DND-41 (cell line): ENCODE data around the gene RNF41.

Experiments used
- ATAC-seq: fragments of 200-7000 bp; cut with Tn5 transposase; 3 replicates; pipeline ENCODE4 v1.9.1; 2021; ENCODE audit warnings: low read depth; ENCODE audit not compliant: insufficient read depth
- DNase-seq: peaks from one replicate; pipeline ENCODE4 v3.0.0-alpha.2; 2020
- H2AFZ ChIP-seq: 2 replicates; pipeline ENCODE4 v1.6.0; 2012; ENCODE audit warnings: low read depth, low read length
- H3K27ac ChIP-seq: 2 replicates; pipeline ENCODE4 v1.5.1; 2012; ENCODE audit warnings: low read length, inconsistent platforms
- H3K27me3 ChIP-seq: fragments of 200-600 bp; sonication (generic); 2 replicates; pipeline ENCODE4 v1.6.0; 2012; ENCODE audit warnings: low read length, mild to moderate bottlenecking, inconsistent platforms; ENCODE audit not compliant: insufficient read depth, poor library complexity
- H3K36me3 ChIP-seq: 2 replicates; pipeline ENCODE4 v1.5.1; 2012; ENCODE audit warnings: low read length, inconsistent platforms; ENCODE audit not compliant: insufficient read depth
- H3K4me1 ChIP-seq: 2 replicates; pipeline ENCODE4 v1.5.1; 2012; ENCODE audit warnings: mild to moderate bottlenecking, low read length; ENCODE audit not compliant: insufficient read depth
- H3K4me2 ChIP-seq: 2 replicates; pipeline ENCODE4 v1.6.0; 2012; ENCODE audit warnings: mild to moderate bottlenecking, moderate library complexity, low read length, inconsistent platforms; ENCODE audit not compliant: insufficient read depth
- H3K4me3 ChIP-seq, 2 experiments: fragments of 200-600 bp in 1 of 2; shearing (Covaris generic) in 1 of 2; 2 replicates each; pipeline ENCODE4 v1.5.1; 2012 to 2016; ENCODE audit warnings: inconsistent platforms in 2 of 2, low read length in 2 of 2, mild to moderate bottlenecking in 2 of 2, low read depth in 1 of 2, moderate library complexity in 1 of 2
- H3K79me2 ChIP-seq: 2 replicates; pipeline ENCODE4 v1.6.0; 2012; ENCODE audit warnings: low read length, inconsistent platforms; ENCODE audit not compliant: insufficient read depth
- H3K9ac ChIP-seq: 2 replicates; pipeline ENCODE4 v1.6.0; 2012; ENCODE audit warnings: low read depth, mild to moderate bottlenecking, inconsistent platforms, low read length, moderate library complexity
- H3K9me3 ChIP-seq: 2 replicates; pipeline ENCODE4 v1.5.1; 2012; ENCODE audit warnings: low read length, moderate library complexity, mild to moderate bottlenecking, inconsistent platforms; ENCODE audit not compliant: insufficient read depth, severe bottlenecking
- H4K20me1 ChIP-seq: 2 replicates; pipeline ENCODE4 v1.6.0; 2012; ENCODE audit warnings: low read length; ENCODE audit not compliant: insufficient read depth
- EZH2 ChIP-seq: IDR thresholded peaks from 3 replicates; pipeline ENCODE4 v1.6.1; 2012; ENCODE audit warnings: borderline replicate concordance, low read depth, mild to moderate bottlenecking, moderate library complexity, low read length, inconsistent platforms; ENCODE audit not compliant: severe bottlenecking
- TF ChIP-seq, protein P1 (sequence below): IDR thresholded peaks from 2 replicates; pipeline ENCODE4 v1.5.1; 2012; ENCODE audit warnings: borderline replicate concordance, low read length, moderate library complexity, mild to moderate bottlenecking; ENCODE audit not compliant: poor library complexity, severe bottlenecking; ENCODE audit errors: extremely low read depth

The RNF41 gene

DNA sequence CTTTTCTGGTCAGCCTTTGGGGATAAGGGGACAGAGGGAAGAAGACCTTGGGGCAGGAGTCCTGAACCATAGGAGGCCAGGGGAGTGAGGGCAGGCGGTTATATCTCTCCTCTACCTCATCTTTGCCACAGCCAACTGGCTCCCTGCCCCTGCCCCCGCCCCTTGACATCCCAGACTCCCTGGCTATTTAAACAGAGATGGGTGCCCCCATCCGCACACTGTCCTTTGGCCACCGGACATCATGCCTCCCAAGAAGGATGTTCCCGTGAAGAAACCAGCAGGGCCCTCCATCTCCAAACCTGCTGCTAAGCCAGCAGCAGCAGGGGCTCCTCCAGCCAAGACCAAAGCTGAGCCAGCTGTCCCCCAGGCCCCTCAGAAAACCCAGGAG lies 68.0 kb downstream of the RNF41 start:
- Histone ChIP-seq H3K9ac (peak overlapping the region; percentile 89), H3K79me2 (peaks cover 50% of the 10 kb centered on the region), H3K4me3 (peak overlapping the region in 1 of 2 experiments; percentile 82; a peak in 2 of 4 replicates), H3K4me2 (peak overlapping the region; percentile 99), H4K20me1 (no peaks in the 10 kb centered on the region), H3K27me3 (no peaks in the 10 kb centered on the region), H3K9me3 (no peaks in the 10 kb centered on the region), H2AFZ (no peak overlapping the region), H3K36me3 (peaks cover 20% of the 10 kb centered on the region), H3K27ac (peak overlapping the region; percentile 93), H3K4me1 (peaks cover 52% of the 10 kb centered on the region)
- no peak for TF ChIP-seq EZH2
- TF ChIP-seq, protein P1, sequence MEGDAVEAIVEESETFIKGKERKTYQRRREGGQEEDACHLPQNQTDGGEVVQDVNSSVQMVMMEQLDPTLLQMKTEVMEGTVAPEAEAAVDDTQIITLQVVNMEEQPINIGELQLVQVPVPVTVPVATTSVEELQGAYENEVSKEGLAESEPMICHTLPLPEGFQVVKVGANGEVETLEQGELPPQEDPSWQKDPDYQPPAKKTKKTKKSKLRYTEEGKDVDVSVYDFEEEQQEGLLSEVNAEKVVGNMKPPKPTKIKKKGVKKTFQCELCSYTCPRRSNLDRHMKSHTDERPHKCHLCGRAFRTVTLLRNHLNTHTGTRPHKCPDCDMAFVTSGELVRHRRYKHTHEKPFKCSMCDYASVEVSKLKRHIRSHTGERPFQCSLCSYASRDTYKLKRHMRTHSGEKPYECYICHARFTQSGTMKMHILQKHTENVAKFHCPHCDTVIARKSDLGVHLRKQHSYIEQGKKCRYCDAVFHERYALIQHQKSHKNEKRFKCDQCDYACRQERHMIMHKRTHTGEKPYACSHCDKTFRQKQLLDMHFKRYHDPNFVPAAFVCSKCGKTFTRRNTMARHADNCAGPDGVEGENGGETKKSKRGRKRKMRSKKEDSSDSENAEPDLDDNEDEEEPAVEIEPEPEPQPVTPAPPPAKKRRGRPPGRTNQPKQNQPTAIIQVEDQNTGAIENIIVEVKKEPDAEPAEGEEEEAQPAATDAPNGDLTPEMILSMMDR, result no peak
- ATAC-seq (no peak), DNase-seq (no peak)

DNA sequence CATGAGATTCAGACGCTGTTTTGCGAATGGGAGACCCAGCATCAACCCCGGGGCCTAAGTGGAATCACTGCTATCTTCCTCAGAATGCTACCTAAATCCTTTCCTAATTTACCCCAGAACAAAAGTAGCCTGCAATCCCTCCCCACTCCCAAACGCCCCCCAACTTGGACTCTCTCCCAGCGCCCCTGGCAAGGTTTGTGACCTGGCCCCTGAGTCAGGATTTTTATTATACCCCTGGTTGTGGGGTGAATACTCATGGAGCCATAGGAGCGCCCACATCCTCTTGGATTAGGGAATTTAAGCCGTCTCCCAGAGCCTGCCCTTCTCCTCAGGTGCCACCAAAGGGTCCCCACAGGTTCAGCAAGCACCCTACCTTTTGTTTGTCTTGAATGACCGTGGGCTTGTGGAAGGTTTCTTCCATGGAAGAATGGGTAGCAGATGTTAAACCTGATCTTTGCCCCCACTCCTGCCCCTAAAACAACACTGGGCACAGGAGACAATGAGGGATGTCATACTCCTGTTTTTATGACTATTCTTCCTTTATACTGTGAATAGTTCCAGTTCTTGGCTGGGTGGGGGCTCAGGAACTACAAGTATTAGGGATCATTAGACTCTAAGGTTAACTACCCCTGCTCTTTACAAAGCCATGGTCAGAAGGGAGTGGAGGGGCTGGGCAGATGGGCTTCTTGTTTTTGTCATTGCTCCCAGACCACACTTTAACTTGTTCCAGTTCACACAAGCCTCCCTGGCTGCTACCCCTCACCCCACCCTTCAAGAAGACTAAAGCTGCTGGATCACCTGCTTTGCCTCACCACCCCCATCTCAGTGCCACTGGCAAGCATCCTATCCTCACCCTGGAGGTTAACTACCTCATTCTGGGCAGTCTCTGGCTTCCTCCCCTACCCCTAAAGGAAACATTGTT lies 68.7 kb downstream of the RNF41 start:
- Histone ChIP-seq H3K27ac (peak overlapping the region; percentile 93), H3K27me3 (no peaks in the 10 kb centered on the region), H4K20me1 (no peaks in the 10 kb centered on the region), H2AFZ (peak overlapping the region; percentile 79), H3K4me2 (peak overlapping the region; percentile 99), H3K4me3 (peak overlapping the region; percentile 82 to 97), H3K9me3 (no peaks in the 10 kb centered on the region), H3K4me1 (peaks cover 52% of the 10 kb centered on the region), H3K79me2 (peaks cover 44% of the 10 kb centered on the region), H3K9ac (peak overlapping the region; percentile 89), H3K36me3 (peaks cover 20% of the 10 kb centered on the region)
- TF ChIP-seq, protein P1, result no peak
- TF ChIP-seq EZH2, result no peak
- DNase-seq (no peak), ATAC-seq (no peak; the same call in 1 of the 3 replicates)
